Fibroblast of the aortic adventitia (primary cell): ENCODE data around the gene CHCHD6. TPM values are rescaled to one million over a fixed set of nuclear protein-coding genes. Genes with fewer than 3 reads are reported as not detected.

Experiments
- DNase-seq: peaks from one replicate; pipeline ENCODE4 v3.0.0-alpha.2; 2010; ENCODE audit warnings: low read depth
- H3K4me3 ChIP-seq: 2 replicates; pipeline ENCODE4 v1.5.1; 2011; ENCODE audit warnings: low read depth, mild to moderate bottlenecking, control low read depth, low read length, moderate library complexity
- total RNA-seq: library from RNA; depleted of rRNA; stranded (reverse); fragments of >200 nt; gene quantifications from 2 replicates; pipeline ENCODE4 v1.2.3, GENCODE V29; 2012; ENCODE audit warnings: low replicate concordance
- TF ChIP-seq, protein P1 (sequence below): IDR thresholded peaks from 2 replicates; pipeline ENCODE4 v1.5.1; 2011; ENCODE audit warnings: mild to moderate bottlenecking, low read length, control low read depth, inconsistent platforms; ENCODE audit not compliant: insufficient read depth

The CHCHD6 gene
- total RNA-seq, 1 donor = 10.8 TPM

- no peak for DNase-seq
- H3K4me3 ChIP-seq = no peak overlapping the region
- TF ChIP-seq, protein P1, sequence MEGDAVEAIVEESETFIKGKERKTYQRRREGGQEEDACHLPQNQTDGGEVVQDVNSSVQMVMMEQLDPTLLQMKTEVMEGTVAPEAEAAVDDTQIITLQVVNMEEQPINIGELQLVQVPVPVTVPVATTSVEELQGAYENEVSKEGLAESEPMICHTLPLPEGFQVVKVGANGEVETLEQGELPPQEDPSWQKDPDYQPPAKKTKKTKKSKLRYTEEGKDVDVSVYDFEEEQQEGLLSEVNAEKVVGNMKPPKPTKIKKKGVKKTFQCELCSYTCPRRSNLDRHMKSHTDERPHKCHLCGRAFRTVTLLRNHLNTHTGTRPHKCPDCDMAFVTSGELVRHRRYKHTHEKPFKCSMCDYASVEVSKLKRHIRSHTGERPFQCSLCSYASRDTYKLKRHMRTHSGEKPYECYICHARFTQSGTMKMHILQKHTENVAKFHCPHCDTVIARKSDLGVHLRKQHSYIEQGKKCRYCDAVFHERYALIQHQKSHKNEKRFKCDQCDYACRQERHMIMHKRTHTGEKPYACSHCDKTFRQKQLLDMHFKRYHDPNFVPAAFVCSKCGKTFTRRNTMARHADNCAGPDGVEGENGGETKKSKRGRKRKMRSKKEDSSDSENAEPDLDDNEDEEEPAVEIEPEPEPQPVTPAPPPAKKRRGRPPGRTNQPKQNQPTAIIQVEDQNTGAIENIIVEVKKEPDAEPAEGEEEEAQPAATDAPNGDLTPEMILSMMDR = no peak
These were observed 208.6 kb downstream of the CHCHD6 start for GRCh38 chr3:126912491-126913195.

GRCh38 chr3:126913524-126913923, 209.5 kb downstream of the CHCHD6 start:
- H3K4me3 ChIP-seq = no peak overlapping the region
- DNase-seq = no peak
- TF ChIP-seq, protein P1 = no peak

GRCh38 chr3:126914226-126914625, 210.2 kb downstream of the CHCHD6 start:
- H3K4me3 ChIP-seq = no peak overlapping the region
- TF ChIP-seq, protein P1 = no peak
- no peak for DNase-seq

- TF ChIP-seq, protein P1 = no peak
- no peak for DNase-seq
- H3K4me3 ChIP-seq = no peak overlapping the region
These were observed 211.0 kb downstream of the CHCHD6 start for GRCh38 chr3:126915015-126915414.

DNA sequence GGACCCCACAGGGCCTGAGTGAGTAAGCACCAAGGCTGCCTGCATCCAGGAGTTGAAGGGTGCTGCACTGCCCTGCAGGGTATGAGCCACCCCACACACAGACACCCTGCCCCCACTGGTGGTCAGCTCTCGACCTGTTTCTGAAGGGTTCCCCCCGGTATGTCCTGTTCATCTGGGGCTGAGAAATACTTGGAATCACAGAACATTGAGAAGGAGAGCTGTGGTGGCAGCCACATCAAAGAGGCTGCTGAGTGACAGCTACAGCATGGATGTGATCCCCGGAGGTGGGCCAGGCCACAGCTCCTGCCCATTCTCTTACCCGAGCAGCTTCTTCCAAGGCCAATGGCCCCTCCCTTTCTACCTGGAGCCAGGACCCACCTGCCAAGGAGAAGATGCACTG, 212.5 kb downstream of the CHCHD6 start:
- H3K4me3 ChIP-seq = no peak overlapping the region
- no peak for DNase-seq
- TF ChIP-seq, protein P1 = no peak

DNA sequence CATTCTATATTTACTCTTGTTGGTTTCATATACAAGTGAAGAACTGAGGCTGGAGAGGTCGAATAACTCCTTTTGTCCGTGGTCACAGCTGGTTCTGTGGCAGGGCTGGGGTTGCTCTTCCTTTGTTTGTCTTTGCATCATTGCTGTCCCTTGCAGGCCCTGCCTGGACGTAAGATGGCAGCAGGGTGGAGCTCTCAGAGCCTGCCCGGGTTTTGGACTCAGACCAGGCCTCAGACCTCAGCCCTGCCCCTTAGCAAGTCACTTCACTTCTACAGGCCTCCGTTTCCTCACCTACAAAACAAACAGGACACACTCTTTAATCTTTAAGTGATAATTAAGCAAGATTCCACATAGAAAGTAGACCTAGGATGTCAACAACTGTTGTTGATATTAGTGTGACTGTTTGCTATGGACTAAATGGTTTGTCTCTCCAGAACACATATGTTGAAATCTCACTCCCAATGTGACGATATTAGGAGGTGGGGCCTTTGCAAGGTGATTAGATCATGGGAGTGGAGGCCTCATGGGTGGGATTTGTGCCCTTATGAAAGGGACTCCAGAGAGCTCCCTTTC, 213.3 kb downstream of the CHCHD6 start:
- no peak overlapping the region for H3K4me3 ChIP-seq
- TF ChIP-seq, protein P1 = no peak
- no peak for DNase-seq

DNA sequence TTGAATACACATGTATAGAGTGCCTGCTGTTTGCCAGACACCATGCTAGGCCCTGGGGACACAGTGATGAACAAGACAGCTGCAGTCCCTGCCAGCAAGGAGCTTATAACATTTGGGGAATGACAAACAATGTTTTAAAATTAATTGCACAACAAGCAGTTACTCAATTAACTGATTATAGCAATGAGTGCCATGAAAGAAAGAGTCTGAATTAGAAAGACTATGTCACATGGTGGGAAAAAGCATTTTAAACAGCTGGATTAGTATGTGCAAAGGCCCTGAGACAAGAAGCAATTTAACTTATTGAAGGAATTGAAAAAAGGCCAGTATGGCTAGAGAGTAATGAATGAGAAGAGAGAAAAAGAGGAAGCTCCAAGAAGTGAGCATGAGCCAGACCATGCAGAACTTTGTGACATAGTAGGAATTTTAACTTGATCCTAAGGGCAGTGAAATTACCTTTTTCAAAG, 214.3 kb downstream of the CHCHD6 start:
- H3K4me3 ChIP-seq = no peak overlapping the region
- TF ChIP-seq, protein P1 = no peak
- DNase-seq = no peak
